HG02610 (cell line): ENCODE measurements around the gene MMD.

Experiments
- ATAC-seq: cut with Tn5 transposase; IDR thresholded peaks from one replicate; pipeline ENCODE4 v1.9.1; 2021; ENCODE audit warnings: mild to moderate bottlenecking, moderate library complexity; ENCODE audit not compliant: unreplicated experiment

Gene MMD

GRCh38 chr17:55354010-55354409, 67.6 kb downstream of the MMD start:
- ATAC-seq, result no peak

GRCh38 chr17:55351226-55351625, 70.4 kb downstream of the MMD start:
- ATAC-seq, result no peak

- ATAC-seq, result no peak
These were observed 70.8 kb downstream of the MMD start for GRCh38 chr17:55350825-55351205.

- ATAC-seq, result no peak
These were observed 72.8 kb downstream of the MMD start for GRCh38 chr17:55348749-55349354.

- ATAC-seq, result no peak
These were observed 74.3 kb downstream of the MMD start for GRCh38 chr17:55347341-55347740.

- ATAC-seq, result no peak
These were observed 75.0 kb downstream of the MMD start for GRCh38 chr17:55346658-55347057.

GRCh38 chr17:55345132-55345531, 76.5 kb downstream of the MMD start:
- no peak for ATAC-seq

- ATAC-seq, result no peak
These were observed 77.1 kb downstream of the MMD start for GRCh38 chr17:55344514-55344997.

- no peak for ATAC-seq
These were observed 77.6 kb downstream of the MMD start for GRCh38 chr17:55343900-55344513.

GRCh38 chr17:55342800-55343585, 78.6 kb downstream of the MMD start:
- ATAC-seq, result no peak
